GM19240 (cell line): ENCODE results near the gene FAAP24.
"Not testable (repeated sequence)": the region's sequence is repeated elsewhere in the genome, so short reads cannot be mapped to it uniquely, and the experiment has no call there.

Source experiments
- DNase-seq: peaks from one replicate; pipeline ENCODE4 v3.0.0; 2011; ENCODE audit warnings: low spot score; ENCODE audit not compliant: insufficient read length

Gene FAAP24

DNA sequence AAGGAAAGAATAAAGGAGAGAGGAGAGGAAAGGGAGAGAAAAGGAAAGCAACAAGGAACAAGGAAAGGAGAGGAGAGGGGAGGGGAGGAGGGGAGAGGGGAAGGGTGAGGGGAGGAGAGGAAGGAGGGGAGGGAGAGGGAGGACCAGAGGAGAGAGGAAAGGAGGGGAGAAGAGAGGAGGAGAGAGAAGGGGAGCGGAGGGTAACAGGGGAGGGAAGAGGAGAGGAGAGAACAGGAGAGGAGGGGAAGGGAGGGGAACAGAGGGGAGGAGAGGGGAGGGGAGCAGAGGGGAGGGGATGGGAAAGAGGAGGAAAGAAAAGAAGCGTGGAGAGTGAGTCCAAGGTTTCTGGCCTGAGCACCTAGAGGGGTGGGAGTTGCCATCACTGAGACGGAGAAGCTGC, 26.7 kb downstream of the FAAP24 start:
- no peak for DNase-seq

DNA sequence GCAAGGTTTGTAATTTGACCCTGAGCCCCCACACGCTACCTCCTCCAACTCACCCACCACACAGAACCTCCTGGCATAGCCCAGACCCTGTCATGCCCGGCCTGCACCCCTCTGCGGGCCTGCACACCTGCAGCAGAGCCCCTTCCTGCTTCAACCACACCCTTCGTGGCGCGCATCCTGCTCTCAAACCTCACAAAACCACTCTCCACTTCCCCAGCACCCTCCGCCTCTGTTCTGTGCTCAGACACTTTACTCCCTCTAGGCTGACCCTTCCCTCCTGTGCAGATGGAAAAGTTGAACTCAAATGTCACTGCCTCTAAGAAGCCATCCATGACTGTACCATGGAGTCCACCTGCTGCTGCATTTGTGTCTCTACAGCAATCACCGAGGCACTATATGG, 28.5 kb downstream of the FAAP24 start:
- DNase-seq, result no peak

DNA sequence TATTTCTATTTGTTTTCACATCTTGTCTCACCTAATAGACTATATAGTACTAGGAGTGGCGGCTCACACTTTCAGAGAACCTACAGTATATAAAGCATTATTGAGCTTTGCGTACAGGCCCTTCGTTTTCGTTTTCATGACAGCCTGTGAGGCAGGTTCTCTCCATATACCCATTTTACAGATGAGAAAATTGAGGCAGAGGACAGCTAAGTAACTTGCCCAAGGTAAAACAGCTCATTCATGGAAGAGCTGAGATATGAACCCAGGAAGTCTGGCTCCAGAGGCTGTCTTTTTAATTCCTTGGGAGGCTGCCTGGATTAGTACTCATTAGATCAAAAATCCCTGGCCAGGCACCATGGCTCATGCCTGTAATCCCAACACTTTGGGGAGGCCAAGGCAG, 28.9 kb downstream of the FAAP24 start:
- no peak for DNase-seq

DNA sequence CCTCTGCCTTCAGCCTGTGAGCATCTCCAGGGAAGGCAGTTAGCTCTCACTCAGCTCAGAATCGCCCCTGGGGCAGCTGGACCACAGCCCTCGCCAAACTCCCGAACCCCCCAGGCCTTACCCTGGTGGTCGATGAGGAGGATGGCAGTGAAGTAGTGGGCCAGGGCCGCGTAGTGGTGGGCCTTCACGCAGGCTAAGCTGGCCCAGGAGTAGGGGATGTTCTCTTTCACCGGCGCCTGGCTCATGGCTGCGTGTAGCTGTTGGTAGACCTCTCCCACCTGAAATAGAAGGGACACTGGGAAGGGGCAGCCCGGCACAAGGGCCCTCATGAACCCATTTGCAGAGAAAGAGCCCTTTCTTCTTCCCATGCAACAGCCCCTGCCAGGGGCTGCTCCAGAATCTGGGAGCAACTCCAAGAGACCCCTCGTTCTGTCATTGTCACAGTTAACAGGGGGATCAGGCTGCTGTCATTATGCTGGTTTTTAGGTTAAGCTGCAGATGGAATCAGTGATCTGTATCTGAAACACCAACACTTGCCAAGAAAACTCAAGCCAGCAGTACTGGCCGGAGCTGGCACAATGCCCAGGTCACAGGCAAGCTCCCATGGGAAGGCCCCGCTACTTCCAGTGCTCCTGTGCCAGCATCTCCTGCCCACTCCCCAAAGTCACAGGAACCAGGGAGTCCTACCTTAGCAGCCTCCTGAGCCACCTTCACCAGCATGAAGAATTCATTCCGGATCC, 30.3 kb downstream of the FAAP24 start:
- DNase-seq, result not testable (repeated sequence)

DNA sequence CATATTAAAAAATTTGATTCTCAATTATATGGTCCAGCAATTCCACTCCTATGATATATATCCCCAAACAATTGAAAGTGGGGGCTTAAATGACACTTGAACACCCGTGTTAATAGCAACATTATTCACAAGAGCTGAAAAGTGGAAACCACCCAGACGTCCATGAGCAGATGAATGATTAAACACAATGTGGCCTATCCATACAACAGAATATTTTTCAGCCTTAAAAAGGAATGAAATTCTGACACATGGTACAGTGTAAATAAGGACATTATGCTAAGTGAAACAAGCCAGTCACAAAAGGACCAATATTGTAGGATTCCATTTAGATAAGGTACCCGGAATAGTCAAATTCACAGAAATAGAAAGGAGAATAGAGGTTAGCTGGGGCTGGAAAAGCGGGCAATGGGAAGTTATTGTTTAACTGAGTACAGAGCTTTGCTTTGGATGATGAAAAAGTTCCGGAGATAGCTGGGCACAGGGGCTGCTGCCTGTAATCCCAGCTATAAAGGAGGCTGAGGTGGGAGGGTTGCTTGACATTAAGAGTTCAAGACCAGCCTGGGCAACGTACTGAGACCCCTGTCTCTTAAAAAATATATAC, 31.5 kb downstream of the FAAP24 start:
- not testable (repeated sequence) for DNase-seq

DNA sequence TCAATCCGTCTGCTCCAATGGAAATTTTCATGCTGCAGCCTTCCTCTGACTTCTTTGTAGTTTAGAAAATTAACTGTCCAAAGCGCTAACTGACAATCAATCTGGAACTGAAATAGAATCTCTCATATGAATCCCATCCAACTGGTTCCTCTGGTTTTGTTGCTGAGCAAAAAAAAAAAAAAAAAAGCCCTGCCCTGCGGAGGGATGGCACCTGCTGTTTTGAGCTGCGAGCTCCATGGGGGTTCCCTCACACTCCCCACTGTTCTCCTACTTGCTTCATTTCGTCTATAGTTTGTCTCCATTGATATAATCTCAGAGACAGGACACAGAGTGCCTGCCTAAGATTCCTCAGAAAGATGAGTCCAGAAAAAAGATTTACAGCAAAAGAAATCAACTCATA, 33.4 kb downstream of the FAAP24 start:
- DNase-seq, result no peak

DNA sequence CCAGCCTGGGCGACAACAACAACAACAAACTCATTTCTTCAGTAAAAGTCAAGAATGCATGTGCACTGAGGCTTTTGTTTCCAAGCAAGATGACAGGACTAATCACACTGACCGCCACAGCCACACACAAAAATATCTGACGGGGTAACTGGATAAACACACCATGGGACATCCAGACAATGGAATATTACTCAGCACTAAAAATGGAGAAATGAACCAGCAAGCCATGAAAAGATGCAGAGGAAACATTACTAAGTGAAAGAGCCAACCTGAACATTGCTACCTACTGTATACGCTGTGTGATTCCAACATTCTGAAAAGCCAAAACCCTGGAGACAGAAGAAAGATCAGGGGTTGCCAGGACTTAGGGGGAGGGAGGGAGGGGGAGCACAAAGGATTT, 36.7 kb downstream of the FAAP24 start:
- DNase-seq, result no peak

DNA sequence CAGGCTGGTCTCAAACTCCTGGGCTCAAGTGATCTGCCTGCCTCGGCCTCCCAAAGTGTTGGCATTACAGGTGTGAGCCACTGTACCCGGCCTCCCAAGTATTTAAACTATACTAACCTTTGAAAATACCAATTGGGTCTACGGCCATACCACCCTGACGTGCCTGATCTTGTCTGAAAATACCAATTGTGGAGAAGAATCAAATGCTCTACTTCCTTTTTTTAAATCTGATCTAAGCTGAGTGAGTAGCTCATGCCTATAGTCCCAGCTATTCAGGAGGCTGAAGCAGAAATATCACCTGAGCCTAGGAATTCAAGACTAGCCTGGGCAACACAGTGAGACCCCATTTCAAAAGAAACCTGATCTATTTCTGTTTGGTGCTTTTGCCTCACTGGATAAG, 38.8 kb downstream of the FAAP24 start:
- DNase-seq, result not testable (repeated sequence)

DNA sequence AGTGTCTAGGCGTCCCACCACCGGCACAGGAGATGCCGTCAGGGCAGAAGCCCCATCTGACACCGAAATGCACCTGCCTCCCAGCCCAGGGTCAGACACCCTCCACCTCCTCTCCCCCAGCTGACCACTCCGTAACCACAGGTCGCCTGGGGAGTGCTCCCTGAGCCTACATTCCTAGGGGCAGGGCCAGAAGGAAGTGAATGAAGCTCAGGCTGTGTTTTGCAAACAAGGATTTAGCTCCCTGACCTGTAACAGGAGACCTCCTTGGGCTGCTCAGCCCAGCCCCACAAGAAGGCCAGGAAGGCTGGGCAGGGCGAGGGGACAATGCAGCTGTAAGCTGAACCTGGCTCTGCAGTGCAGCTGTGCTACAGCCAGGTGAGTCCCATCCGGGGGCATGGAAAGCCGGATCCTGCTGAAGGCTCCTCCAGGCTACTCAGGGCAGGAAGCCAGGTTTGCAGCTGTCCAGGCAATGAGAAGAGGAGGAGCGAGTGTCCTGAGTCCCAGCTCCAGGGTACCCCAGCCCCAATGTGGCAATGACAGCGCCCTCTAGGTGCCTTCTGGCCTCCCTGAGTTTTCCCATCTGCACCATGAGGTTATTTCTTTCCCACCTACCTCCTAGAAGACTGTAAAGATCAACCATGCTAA, 50.6 kb downstream of the FAAP24 start:
- no peak for DNase-seq

DNA sequence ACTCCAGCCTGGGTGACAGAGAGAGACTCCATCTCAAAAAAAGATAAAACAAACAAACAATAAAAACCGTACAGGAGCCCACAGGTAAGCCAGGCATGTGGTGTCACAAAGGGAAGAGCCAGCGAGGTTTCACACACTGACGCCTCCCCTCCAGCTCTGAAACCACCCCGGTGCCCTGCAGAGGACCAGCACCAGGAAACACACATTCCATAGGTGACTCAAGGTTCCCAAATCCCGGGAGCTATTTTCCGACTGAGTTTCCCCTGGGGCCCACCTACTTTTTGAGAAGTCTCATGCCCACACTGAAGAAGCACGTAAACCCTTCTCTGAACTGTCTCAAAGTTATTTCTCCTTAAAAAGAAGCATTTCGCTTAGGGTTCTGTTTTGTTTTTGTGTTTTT, 52.4 kb downstream of the FAAP24 start:
- no peak for DNase-seq

DNA sequence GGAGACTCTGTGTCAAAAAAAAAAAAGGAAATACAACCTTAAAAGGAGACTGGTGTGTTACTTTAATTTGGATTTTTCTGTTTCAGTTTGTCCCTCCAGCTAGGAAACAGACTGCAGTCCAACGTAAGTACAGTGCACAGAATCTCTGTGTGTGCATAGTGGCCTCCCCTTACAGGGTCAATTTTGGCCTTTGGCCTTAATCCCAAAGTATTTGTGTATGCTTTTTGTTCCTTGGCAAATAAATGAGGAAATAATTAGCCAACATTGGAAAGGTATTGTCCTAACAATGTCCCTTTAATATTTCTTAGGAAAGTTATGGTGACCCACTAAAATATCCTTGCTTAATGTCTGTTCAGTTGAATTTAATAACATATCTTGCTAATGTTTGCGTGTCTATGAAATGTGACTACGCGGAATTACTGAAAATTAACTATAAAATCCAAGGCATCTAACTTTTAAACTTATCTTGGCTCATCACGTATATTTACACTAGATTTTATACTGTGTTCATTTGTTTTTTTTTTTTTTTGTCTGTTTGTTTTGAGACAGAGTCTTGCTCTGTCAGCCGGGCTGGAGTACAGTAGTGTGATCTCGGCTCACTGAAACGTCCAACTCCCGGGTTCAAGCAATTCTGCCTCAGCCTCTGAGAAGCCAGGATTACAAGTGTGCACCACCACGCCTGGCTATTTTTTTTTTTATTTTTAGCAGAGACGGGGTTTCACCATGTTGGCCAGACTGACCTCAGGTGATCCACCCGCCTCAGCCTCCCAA, 53.6 kb downstream of the FAAP24 start:
- not testable (repeated sequence) for DNase-seq

DNA sequence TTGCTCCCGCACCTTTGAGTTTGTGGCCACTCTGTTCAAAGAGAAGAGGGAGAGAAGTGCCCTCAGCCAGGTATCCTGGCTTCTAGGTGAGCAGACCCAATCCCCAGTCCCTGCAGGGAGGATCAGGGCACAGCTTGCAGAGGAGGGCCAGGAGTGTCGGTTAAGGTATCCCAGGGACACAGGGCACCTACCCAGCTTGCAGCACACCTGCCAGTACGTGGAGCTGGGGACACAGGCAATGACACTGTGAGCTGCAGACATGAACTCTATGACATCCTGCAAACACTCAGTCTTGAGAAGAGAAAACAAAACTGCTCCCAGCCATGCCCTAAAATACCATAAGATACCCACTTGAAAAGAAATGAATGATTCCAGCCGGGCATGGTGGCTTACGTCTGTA, 54.6 kb downstream of the FAAP24 start:
- not testable (repeated sequence) for DNase-seq
